Measurements from ENCODE around the gene IFNGR1. TPM values are rescaled to one million over a fixed set of nuclear protein-coding genes. Genes with fewer than 3 reads are reported as not detected.

Gene IFNGR1
- total RNA-seq, 1 donor = 45.3 TPM

DNA sequence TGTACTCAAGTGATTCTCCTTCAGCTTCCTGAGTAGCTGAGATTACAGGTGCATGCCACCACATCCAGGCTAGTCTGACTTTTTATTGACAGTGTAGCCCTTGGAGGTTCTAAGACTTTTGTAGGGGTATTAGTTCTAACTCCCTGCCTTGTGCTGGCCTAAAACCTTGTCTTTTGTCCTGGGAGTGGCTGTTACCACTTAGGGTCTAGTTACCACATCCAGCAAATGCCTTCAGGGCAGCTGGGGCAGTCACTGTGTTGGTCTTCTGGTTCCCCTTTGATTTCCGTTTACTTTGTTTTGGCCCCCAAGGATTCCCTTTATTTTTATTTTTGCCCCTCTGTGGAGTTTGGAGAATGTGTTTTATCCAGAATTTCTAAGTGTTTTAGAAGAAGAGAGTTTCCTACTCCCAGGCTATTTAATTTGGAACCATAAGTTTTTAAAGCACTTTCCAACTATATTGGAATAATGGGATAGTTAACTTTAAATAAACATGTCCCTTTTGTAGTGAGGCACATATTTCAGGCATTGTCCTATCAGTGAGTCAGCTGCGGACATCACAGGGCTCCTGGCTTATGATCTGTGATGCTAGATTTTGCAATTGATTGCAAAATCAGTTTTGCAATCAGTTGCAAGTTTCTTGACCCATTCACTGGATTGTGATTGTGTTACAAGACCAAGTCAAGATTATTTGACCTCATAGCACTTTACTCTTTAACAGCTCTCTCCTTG lies 70.7 kb downstream of the IFNGR1 start:
- TF ChIP-seq, protein P1, sequence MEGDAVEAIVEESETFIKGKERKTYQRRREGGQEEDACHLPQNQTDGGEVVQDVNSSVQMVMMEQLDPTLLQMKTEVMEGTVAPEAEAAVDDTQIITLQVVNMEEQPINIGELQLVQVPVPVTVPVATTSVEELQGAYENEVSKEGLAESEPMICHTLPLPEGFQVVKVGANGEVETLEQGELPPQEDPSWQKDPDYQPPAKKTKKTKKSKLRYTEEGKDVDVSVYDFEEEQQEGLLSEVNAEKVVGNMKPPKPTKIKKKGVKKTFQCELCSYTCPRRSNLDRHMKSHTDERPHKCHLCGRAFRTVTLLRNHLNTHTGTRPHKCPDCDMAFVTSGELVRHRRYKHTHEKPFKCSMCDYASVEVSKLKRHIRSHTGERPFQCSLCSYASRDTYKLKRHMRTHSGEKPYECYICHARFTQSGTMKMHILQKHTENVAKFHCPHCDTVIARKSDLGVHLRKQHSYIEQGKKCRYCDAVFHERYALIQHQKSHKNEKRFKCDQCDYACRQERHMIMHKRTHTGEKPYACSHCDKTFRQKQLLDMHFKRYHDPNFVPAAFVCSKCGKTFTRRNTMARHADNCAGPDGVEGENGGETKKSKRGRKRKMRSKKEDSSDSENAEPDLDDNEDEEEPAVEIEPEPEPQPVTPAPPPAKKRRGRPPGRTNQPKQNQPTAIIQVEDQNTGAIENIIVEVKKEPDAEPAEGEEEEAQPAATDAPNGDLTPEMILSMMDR (IDR thresholded peaks at IDR 0.05; ENCODE audit: insufficient read depth, low read length) = no peak
- no peak overlapping the region for H3K4me3 ChIP-seq (ENCODE audit: low read depth, low read length)
- DNase-seq (ENCODE audit: low read depth) = peak; percentile 73

Other genes starting within 250 kb of the IFNGR1 start
- 0.18 and 0.90 TPM in 2 replicates for gene IL20RA, start 174.4 kb downstream of the IFNGR1 start, total RNA-seq (ENCODE audit: low replicate concordance)
- not detected in 2 replicates for gene IL22RA2, start 45.7 kb downstream of the IFNGR1 start, total RNA-seq (ENCODE audit: low replicate concordance)

All from fibroblast of the aortic adventitia (primary cell).